Neural progenitor cell (in vitro differentiated cells): ENCODE data around the gene CCAR1.

Experiments
- EZH2phosphoT487 ChIP-seq: fragments of 200-600 bp; sonication (generic); IDR thresholded peaks from 2 replicates; pipeline ENCODE4 v1.6.1; 2017; ENCODE audit warnings: antibody characterized with exemption
- TF ChIP-seq, protein P1 (sequence below): fragments of 200-600 bp; sonication (generic); IDR thresholded peaks from 2 replicates; pipeline ENCODE4 v1.5.1; 2017; ENCODE audit warnings: antibody characterized with exemption, mild to moderate bottlenecking

DNA sequence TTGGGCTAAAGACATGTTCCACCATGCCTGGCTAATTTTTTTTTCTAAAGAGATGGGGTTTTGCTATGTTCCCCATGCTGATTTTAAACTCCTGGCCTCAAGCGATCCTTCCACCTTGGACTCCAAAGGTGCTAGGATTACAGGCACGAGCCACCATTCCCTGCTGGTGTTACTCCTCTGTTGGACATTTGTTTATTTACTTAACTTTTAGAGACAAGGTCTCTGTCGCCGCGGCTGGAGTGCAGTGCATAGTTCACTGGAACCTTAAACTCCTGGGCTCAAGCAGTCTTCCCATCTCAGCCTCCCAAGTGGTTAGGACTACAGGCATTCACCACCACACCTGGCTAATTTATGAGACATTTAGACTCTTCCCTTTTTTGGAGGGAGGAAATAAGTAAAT, 38.9 kb downstream of the CCAR1 start:
- TF ChIP-seq, protein P1, sequence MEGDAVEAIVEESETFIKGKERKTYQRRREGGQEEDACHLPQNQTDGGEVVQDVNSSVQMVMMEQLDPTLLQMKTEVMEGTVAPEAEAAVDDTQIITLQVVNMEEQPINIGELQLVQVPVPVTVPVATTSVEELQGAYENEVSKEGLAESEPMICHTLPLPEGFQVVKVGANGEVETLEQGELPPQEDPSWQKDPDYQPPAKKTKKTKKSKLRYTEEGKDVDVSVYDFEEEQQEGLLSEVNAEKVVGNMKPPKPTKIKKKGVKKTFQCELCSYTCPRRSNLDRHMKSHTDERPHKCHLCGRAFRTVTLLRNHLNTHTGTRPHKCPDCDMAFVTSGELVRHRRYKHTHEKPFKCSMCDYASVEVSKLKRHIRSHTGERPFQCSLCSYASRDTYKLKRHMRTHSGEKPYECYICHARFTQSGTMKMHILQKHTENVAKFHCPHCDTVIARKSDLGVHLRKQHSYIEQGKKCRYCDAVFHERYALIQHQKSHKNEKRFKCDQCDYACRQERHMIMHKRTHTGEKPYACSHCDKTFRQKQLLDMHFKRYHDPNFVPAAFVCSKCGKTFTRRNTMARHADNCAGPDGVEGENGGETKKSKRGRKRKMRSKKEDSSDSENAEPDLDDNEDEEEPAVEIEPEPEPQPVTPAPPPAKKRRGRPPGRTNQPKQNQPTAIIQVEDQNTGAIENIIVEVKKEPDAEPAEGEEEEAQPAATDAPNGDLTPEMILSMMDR: no peak
- no peak for TF ChIP-seq EZH2phosphoT487
